ENCODE data around the gene ELFN1.

Gene ELFN1

DNA sequence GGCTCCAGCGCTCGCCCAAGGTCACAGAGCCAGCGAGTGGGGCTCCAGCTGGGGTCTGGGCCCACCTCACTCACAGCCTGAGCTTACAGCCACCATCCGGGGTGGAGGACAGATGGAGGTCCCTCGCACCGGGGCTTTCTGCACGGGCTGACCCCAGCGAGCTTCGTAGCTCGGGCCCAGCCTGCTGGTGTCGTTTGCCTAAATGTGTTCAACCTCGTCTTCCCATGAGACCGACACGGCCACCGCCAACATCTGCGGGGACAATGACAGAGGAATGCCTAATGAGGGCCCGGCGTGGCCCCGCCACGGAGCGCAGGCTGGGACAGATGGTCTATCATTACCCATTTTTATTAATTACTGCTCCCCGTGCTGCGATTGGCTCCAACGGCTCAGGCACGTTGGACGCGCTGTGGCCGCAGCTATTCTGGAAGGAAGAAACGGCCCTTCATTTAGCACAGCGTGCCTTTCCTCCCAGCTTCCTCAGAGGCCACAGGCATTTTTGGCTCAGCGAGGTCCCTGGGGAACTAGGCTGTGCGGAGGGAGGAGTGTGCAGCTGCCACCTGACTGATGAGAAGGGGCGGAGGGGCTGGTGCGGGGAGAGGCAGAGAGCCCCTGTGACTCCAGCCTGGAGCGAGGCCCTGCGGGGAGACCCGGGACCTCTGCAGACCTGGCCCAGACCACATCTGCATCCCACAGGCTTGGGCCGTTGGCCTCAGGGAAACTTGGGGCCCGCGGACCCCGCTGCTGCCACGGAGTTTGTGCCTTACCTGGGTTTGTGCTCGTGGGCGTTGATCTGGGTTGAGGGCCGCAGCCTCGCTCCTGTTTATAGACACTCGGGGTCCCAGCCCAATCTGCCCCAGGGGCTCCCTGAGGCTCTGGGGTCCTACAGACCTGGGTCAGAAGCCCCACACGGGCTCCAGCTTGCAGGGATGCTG, 22.9 kb upstream of the ELFN1 start:
- H4K8ac ChIP-seq (ENCODE audit: low read depth, low read length), result no peak overlapping the region
- H2BK120ac ChIP-seq (ENCODE audit: low read depth, low read length), result no peak overlapping the region
- H3K4me3 ChIP-seq (ENCODE audit: low read length), result no peak overlapping the region
- no peaks in the 10 kb centered on the region for H3K79me1 ChIP-seq (ENCODE audit: low read length)
- no peak overlapping the region for H3K9ac ChIP-seq (ENCODE audit: low read length)
- no peaks in the 10 kb centered on the region for H3K36me3 ChIP-seq (ENCODE audit: control insufficient read depth, insufficient read depth, low read length)
- no peak overlapping the region for H3K4me2 ChIP-seq (ENCODE audit: low read length)
- H3K27me3 ChIP-seq (ENCODE audit: insufficient read depth, low read length, poor library complexity), result no peaks in the 10 kb centered on the region
- no peak overlapping the region for H3K4ac ChIP-seq (ENCODE audit: low read depth, low read length)
- no peak overlapping the region for H3K18ac ChIP-seq (ENCODE audit: low read length)
- no peak overlapping the region for H2AK5ac ChIP-seq (ENCODE audit: low read length)
- H3K79me2 ChIP-seq (ENCODE audit: control insufficient read depth, insufficient read depth, low read length), result no peaks in the 10 kb centered on the region
- DNase-seq, result no peak
- H2BK5ac ChIP-seq (ENCODE audit: low read length), result no peak overlapping the region
- no peak overlapping the region for H3K56ac ChIP-seq (ENCODE audit: low read length)
- H2BK15ac ChIP-seq (replicated peaks; ENCODE audit: low read depth), result no peak overlapping the region
- H4K5ac ChIP-seq (ENCODE audit: low read length), result no peak overlapping the region
- H3K23ac ChIP-seq (ENCODE audit: low read length), result no peak overlapping the region
- no CpG with 5 or more reads among the region's 48 CpGs for WGBS (ENCODE audit: extremely low coverage, insufficient coverage, low lambda C conversion rate)
- no peaks in the 10 kb centered on the region for H3K4me1 ChIP-seq (ENCODE audit: control insufficient read depth, low read depth, low read length)
- no peak overlapping the region for H3K27ac ChIP-seq (ENCODE audit: low read depth, low read length)

DNA sequence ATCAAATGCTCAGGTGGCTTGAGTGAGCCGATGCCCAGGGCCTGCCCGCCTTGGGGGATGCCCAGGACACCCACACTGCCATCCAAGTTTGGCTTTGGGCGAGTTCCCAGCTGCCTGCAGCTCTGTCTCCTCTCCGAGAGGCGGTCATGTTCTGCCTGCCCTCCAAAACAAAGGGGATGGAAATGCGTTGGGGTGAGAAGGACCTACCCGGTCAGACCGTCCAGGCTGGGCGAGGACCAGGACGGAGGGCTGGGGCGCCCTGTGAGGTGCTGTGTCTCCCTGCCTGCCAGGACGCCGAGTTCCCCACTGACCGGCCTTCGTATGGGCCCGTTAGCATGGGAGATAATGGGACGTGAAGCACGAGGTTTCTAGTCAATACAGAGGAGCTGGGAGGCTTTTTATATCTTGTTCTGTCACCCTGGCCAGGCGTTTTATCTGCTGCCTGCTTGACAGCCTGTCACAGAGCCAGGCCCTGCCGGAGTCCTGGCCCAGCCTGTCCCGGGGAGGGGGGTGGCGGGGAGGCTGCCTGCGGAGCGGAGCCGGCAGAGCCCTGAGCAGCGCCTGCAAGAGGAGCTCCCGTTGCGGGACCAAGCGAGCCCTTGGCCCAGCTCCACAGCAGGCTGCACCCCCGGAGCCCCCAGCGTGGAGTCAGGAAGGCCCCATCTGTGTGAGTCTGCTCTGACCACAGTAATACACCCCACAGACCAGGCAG, 22.0 kb upstream of the ELFN1 start:
- no peak overlapping the region for H2BK5ac ChIP-seq (ENCODE audit: low read length)
- no peak overlapping the region for H3K23ac ChIP-seq (ENCODE audit: low read length)
- H2BK15ac ChIP-seq (replicated peaks; ENCODE audit: low read depth), result no peak overlapping the region
- no peak overlapping the region for H3K4me3 ChIP-seq (ENCODE audit: low read length)
- no peak overlapping the region for H2BK120ac ChIP-seq (ENCODE audit: low read depth, low read length)
- H3K56ac ChIP-seq (ENCODE audit: low read length), result no peak overlapping the region
- no peak overlapping the region for H4K5ac ChIP-seq (ENCODE audit: low read length)
- no peak overlapping the region for H3K9ac ChIP-seq (ENCODE audit: low read length)
- H3K4me2 ChIP-seq (ENCODE audit: low read length), result no peak overlapping the region
- no peaks in the 10 kb centered on the region for H3K79me1 ChIP-seq (ENCODE audit: low read length)
- no peaks in the 10 kb centered on the region for H3K4me1 ChIP-seq (ENCODE audit: control insufficient read depth, low read depth, low read length)
- H3K36me3 ChIP-seq (ENCODE audit: control insufficient read depth, insufficient read depth, low read length), result no peaks in the 10 kb centered on the region
- no peak overlapping the region for H3K27ac ChIP-seq (ENCODE audit: low read depth, low read length)
- H3K18ac ChIP-seq (ENCODE audit: low read length), result no peak overlapping the region
- no peak overlapping the region for H2AK5ac ChIP-seq (ENCODE audit: low read length)
- DNase-seq, result no peak
- H3K27me3 ChIP-seq (ENCODE audit: insufficient read depth, low read length, poor library complexity), result no peaks in the 10 kb centered on the region
- no peak overlapping the region for H4K8ac ChIP-seq (ENCODE audit: low read depth, low read length)
- no peak overlapping the region for H3K4ac ChIP-seq (ENCODE audit: low read depth, low read length)
- no peaks in the 10 kb centered on the region for H3K79me2 ChIP-seq (ENCODE audit: control insufficient read depth, insufficient read depth, low read length)
- WGBS (ENCODE audit: extremely low coverage, insufficient coverage, low lambda C conversion rate), result no CpG with 5 or more reads among the region's 31 CpGs

GRCh38 chr7:1649751-1650326, 20.2 kb upstream of the ELFN1 start:
- Histone ChIP-seq H3K9ac (ENCODE audit: low read length) (no peak overlapping the region), H3K18ac (ENCODE audit: low read length) (no peak overlapping the region), H3K4me2 (ENCODE audit: low read length) (no peak overlapping the region), H3K27me3 (ENCODE audit: insufficient read depth, low read length, poor library complexity) (no peaks in the 10 kb centered on the region), H2BK15ac (replicated peaks; ENCODE audit: low read depth) (no peak overlapping the region), H2AK5ac (ENCODE audit: low read length) (no peak overlapping the region), H3K56ac (ENCODE audit: low read length) (no peak overlapping the region), H3K23ac (ENCODE audit: low read length) (no peak overlapping the region), H3K36me3 (ENCODE audit: control insufficient read depth, insufficient read depth, low read length) (no peaks in the 10 kb centered on the region), H3K79me2 (ENCODE audit: control insufficient read depth, insufficient read depth, low read length) (no peaks in the 10 kb centered on the region), H3K79me1 (ENCODE audit: low read length) (no peaks in the 10 kb centered on the region), H2BK120ac (ENCODE audit: low read depth, low read length) (no peak overlapping the region), H4K5ac (ENCODE audit: low read length) (no peak overlapping the region), H4K8ac (ENCODE audit: low read depth, low read length) (no peak overlapping the region), H3K4me1 (ENCODE audit: control insufficient read depth, low read depth, low read length) (no peaks in the 10 kb centered on the region), H3K4ac (ENCODE audit: low read depth, low read length) (no peak overlapping the region), H3K27ac (ENCODE audit: low read depth, low read length) (no peak overlapping the region), H3K4me3 (ENCODE audit: low read length) (no peak overlapping the region), H2BK5ac (ENCODE audit: low read length) (no peak overlapping the region)
- DNase-seq, result no peak
- no CpG with 5 or more reads among the region's 9 CpGs for WGBS (ENCODE audit: extremely low coverage, insufficient coverage, low lambda C conversion rate)

GRCh38 chr7:1650363-1651030, 19.6 kb upstream of the ELFN1 start:
- no peak overlapping the region for H3K4ac ChIP-seq (ENCODE audit: low read depth, low read length)
- H2BK15ac ChIP-seq (replicated peaks; ENCODE audit: low read depth), result no peak overlapping the region
- no peak overlapping the region for H3K27ac ChIP-seq (ENCODE audit: low read depth, low read length)
- H3K18ac ChIP-seq (ENCODE audit: low read length), result no peak overlapping the region
- H2BK5ac ChIP-seq (ENCODE audit: low read length), result no peak overlapping the region
- H3K23ac ChIP-seq (ENCODE audit: low read length), result no peak overlapping the region
- H3K56ac ChIP-seq (ENCODE audit: low read length), result no peak overlapping the region
- H3K79me2 ChIP-seq (ENCODE audit: control insufficient read depth, insufficient read depth, low read length), result no peaks in the 10 kb centered on the region
- H3K27me3 ChIP-seq (ENCODE audit: insufficient read depth, low read length, poor library complexity), result no peaks in the 10 kb centered on the region
- H3K79me1 ChIP-seq (ENCODE audit: low read length), result no peaks in the 10 kb centered on the region
- H3K9ac ChIP-seq (ENCODE audit: low read length), result no peak overlapping the region
- no peak for DNase-seq
- no peaks in the 10 kb centered on the region for H3K36me3 ChIP-seq (ENCODE audit: control insufficient read depth, insufficient read depth, low read length)
- no peak overlapping the region for H3K4me3 ChIP-seq (ENCODE audit: low read length)
- H2AK5ac ChIP-seq (ENCODE audit: low read length), result no peak overlapping the region
- no peak overlapping the region for H4K8ac ChIP-seq (ENCODE audit: low read depth, low read length)
- no peak overlapping the region for H3K4me2 ChIP-seq (ENCODE audit: low read length)
- H3K4me1 ChIP-seq (ENCODE audit: control insufficient read depth, low read depth, low read length), result no peaks in the 10 kb centered on the region
- no peak overlapping the region for H2BK120ac ChIP-seq (ENCODE audit: low read depth, low read length)
- WGBS (ENCODE audit: extremely low coverage, insufficient coverage, low lambda C conversion rate), result no CpG with 5 or more reads among the region's 23 CpGs
- no peak overlapping the region for H4K5ac ChIP-seq (ENCODE audit: low read length)

DNA sequence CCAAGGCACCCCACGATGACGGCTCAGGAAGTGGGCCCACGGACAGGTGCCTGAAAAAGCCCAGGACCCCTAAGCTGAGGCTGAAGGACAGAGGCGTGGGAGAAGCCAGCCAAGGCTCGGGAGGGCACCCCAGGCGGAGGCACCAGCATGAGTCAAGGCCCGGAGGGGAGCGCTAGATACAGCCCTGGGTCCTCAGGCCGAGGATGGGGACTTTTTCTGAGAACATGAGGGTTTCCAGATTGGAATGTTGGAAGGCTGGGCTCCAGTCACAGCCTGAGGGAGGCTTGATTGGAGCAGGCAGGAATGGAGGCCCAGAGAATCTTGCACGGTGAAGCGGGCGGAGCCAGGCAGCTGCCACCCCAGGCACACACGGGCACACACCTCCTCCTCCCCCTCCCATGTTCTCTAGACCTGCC, 19.0 kb upstream of the ELFN1 start:
- H3K4me1 ChIP-seq (ENCODE audit: control insufficient read depth, low read depth, low read length), result no peaks in the 10 kb centered on the region
- no peak for DNase-seq
- no peak overlapping the region for H3K18ac ChIP-seq (ENCODE audit: low read length)
- H3K4ac ChIP-seq (ENCODE audit: low read depth, low read length), result no peak overlapping the region
- no peaks in the 10 kb centered on the region for H3K79me2 ChIP-seq (ENCODE audit: control insufficient read depth, insufficient read depth, low read length)
- no peaks in the 10 kb centered on the region for H3K27me3 ChIP-seq (ENCODE audit: insufficient read depth, low read length, poor library complexity)
- no CpG with 5 or more reads among the region's 13 CpGs for WGBS (ENCODE audit: extremely low coverage, insufficient coverage, low lambda C conversion rate)
- H3K36me3 ChIP-seq (ENCODE audit: control insufficient read depth, insufficient read depth, low read length), result no peaks in the 10 kb centered on the region
- no peak overlapping the region for H4K8ac ChIP-seq (ENCODE audit: low read depth, low read length)
- no peak overlapping the region for H3K4me2 ChIP-seq (ENCODE audit: low read length)
- H3K23ac ChIP-seq (ENCODE audit: low read length), result no peak overlapping the region
- H3K4me3 ChIP-seq (ENCODE audit: low read length), result no peak overlapping the region
- H4K5ac ChIP-seq (ENCODE audit: low read length), result no peak overlapping the region
- no peak overlapping the region for H2BK120ac ChIP-seq (ENCODE audit: low read depth, low read length)
- H2BK15ac ChIP-seq (replicated peaks; ENCODE audit: low read depth), result no peak overlapping the region
- H3K9ac ChIP-seq (ENCODE audit: low read length), result no peak overlapping the region
- no peak overlapping the region for H2BK5ac ChIP-seq (ENCODE audit: low read length)
- no peaks in the 10 kb centered on the region for H3K79me1 ChIP-seq (ENCODE audit: low read length)
- H3K27ac ChIP-seq (ENCODE audit: low read depth, low read length), result no peak overlapping the region
- H2AK5ac ChIP-seq (ENCODE audit: low read length), result no peak overlapping the region
- H3K56ac ChIP-seq (ENCODE audit: low read length), result no peak overlapping the region

All from mesendoderm (in vitro differentiated cells).